Right ventricle myocardium superior (tissue), 1 donor: ENCODE results near the gene FYN. TPM values are rescaled to one million over a fixed set of nuclear protein-coding genes. Genes with fewer than 3 reads are reported as not detected.
A peak's percentile ranks its signal among the peaks of the same experiment; 100 is the strongest.

Experiments used
- ATAC-seq: fragments of 200-7000 bp; cut with Tn5 transposase; one replicate; pipeline ENCODE4 v1.9.1; 2020; ENCODE audit warnings: mild to moderate bottlenecking; ENCODE audit not compliant: poor library complexity
- DNase-seq: peaks from one replicate; pipeline ENCODE4 v3.0.0-alpha.2; 2020
- intact Hi-C: fragments of 100-400 bp; cut with DNase I; formaldehyde crosslinking; loops from one replicate; pipeline ENCODE4 v1.11.2; 2022
- total RNA-seq: library from RNA; stranded (reverse); fragmentation: NEBNext Ultra II Directional; extraction: Animal tissue kit (Norgen Biotek cat#: 25700); gene quantifications from one replicate; pipeline ENCODE4 v1.2.1, GENCODE V29; 2021
- donor health status: DM: no; HTN: yes; CAD: no; lungs with severe emphysema.

FYN gene
- total RNA-seq, 1 donor from 2014 or later = 40.6 TPM

GRCh38 chr6:111624401-111625098 lies 248.7 kb downstream of the FYN start:
- no peak for ATAC-seq
- DNase-seq = no peak
- intact Hi-C loops = no loop called here

- no peak for ATAC-seq
- no peak for DNase-seq
- intact Hi-C loops = no loop called here
Measured at GRCh38 chr6:111623046-111623718, 250.1 kb downstream of the FYN start.

GRCh38 chr6:111620169-111620568 lies 253.1 kb downstream of the FYN start:
- ATAC-seq = no peak
- intact Hi-C loops = no loop called here
- no peak for DNase-seq

DNA sequence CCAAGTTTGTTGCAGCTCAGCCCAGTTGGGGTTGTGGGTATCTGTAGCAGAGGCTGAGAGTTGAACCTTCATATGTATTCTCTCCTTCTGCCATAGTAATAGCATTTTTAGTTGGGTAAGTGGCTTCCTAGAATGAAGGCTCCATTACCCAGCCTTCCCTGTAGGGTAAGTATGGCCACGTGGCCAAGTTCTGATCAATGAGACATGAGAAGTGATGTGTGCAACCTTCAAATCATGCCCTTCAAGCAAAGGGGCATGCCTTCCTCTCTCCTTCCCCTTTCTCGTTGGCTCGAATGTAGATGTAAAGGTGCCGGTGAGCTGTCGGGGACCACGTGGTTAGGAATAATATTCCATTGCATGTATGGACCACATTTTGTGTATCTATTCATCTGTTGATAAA lies 254.8 kb downstream of the FYN start:
- DNase-seq (no peak), ATAC-seq (no peak)
- intact Hi-C loops = no loop called here

DNA sequence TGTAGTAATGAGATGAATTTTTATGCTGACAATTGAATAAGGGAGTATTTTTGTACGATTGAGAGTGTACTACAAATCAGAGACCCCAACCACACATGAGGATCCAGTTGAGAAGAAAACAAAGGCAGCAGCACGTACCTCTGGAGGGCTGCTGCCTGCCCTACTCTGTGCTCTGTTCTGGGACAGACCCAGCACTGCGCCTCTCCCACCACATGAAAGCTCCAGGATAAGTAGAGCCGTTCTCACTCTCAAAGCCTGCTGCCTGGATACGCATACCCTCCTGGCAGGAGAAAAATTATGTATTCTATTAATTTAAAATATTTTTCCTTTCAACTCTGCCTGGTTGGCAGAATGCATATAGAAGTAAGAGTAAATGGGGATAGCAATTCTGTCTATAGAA lies 256.1 kb downstream of the FYN start:
- DNase-seq (no peak), ATAC-seq (no peak)
- intact Hi-C loops = no loop called here

DNA sequence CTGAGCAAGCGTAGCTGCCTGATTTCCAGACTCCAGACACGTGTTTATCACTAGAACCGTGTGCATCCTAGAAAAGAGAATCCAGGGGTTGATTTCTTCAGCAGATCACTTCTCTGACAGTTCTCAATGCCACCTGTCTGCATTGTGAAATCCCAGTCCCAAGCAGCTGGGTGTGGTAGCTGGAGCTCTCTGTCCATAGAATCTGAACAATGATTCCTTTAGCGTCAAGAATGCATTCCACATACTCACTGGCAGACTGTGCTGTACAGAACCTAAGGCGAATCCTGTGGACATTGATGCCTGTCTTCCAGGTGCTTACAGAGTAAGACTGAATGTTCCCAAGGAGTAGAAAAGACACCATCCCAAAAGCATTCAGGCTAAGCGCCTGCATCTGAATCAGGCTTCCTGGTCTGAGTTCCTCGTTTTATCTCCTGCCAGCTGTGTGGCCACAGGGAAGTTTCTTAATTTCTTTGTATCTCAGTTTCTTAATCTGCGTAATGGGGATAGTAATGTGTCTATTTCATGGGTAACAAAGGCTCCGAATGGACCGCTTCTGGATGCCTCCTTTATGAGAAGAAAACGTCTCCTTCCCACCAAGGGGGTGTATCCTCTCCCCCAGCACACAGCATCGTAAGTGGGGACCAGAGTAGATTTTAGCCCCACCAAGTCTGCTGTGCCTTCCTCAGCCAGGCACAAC lies 257.2 kb downstream of the FYN start:
- intact Hi-C loops = no loop called here
- ATAC-seq = no peak
- DNase-seq = no peak

DNA sequence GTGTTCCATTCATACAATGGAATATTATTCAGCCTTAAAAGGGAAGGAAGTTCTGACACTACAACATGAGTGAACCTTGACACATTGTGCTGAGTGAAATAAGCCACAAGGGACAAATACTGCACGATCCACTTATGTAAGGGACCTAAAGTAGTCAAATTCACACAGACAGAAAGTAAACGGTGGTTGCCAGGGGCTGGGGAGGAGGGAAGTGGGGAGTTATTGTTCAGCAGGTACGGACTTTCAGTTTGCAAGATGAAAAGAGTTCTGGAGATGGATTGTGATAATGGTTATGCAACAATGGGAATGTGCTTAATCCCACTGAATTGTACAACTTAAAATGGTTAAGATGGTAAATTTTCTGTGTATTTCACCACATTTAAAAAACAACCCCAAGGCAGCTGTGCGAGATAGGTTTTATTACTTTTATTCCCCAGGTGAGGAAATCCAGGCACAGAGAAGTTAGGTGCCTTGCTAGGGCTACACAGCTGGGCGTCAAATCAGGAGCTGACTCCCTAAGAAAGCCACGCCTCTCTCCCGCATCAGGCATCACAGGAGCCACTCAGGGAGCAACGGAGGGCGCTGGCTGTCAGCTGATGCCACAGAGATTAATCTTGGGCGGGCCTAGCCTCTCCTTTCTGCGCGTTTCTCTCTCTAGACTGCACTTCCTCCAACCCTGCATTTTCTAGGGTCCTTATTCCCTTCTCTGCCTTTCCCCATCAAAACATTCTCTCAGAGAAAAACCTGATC lies 258.2 kb downstream of the FYN start:
- intact Hi-C loops = no loop called here
- DNase-seq = no peak
- peak; percentile 26 for ATAC-seq

DNA sequence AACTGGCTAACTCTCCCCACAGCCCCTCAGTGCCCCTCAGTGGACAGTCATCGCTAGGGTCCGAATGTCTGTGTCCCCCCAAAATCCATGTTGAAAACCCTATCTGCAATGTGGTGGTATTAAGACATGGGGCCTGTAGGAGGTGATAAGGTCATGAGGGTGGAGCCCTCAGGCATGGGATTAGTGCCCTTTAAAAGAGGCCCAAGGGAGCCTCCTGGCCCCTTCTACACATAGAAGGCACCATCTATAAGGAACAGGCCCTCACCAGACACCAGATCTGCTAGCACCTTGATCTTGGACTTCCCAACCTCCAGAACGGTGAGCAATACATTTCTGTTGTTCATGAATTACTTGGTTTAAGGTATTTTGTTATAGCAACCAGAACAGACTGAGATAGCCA lies 260.9 kb downstream of the FYN start:
- intact Hi-C loops = no loop called here
- no peak for DNase-seq
- no peak for ATAC-seq

GRCh38 chr6:111610548-111611172 lies 262.6 kb downstream of the FYN start:
- ATAC-seq = no peak

More at GRCh38 chr6:111610548-111611172, 262.6 kb downstream of the FYN start:
- DNase-seq = no peak
- intact Hi-C loops = no loop called here

Other genes with a start within 250 kb of the FYN start
- gene CCN6, start 180.7 kb upstream of the FYN start, total RNA-seq = not detected
- 27.1 TPM for gene TUBE1, start 214.0 kb upstream of the FYN start, total RNA-seq
- 86.6 TPM for gene FAM229B, start 214.1 kb upstream of the FYN start, total RNA-seq